ENCODE measurements around the gene KLF13.

DNA sequence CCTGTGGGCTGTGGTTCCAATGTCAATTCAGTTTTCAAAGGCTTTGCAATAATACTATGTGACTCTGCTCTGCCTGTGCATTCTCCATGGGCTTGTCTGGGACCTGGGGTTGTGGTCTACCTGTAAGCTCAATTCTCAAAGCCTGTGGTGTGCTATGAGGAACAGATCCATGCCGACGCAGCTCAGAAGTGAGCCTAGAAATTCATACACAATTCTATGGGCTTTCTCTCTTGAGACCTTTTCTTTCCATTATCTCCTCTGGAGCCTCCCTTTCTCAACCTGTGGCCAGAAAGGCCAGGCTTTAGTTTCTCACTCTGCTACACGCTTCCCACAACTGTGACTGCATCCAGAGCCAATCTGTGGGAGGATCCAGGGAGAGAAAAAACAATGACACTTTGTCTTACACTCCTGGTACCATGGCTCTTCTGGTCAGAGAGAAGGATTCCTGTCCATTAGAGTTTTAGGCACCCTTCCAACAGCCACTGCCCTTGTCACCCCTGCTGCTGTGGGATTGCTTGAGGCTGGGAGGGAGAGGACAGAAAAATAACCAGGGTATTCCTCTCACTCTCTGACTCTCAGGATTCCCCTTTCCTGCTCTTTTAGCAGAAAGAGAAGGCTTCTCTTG, 34.1 kb upstream of the KLF13 start:
- TF ChIP-seq, protein P1, sequence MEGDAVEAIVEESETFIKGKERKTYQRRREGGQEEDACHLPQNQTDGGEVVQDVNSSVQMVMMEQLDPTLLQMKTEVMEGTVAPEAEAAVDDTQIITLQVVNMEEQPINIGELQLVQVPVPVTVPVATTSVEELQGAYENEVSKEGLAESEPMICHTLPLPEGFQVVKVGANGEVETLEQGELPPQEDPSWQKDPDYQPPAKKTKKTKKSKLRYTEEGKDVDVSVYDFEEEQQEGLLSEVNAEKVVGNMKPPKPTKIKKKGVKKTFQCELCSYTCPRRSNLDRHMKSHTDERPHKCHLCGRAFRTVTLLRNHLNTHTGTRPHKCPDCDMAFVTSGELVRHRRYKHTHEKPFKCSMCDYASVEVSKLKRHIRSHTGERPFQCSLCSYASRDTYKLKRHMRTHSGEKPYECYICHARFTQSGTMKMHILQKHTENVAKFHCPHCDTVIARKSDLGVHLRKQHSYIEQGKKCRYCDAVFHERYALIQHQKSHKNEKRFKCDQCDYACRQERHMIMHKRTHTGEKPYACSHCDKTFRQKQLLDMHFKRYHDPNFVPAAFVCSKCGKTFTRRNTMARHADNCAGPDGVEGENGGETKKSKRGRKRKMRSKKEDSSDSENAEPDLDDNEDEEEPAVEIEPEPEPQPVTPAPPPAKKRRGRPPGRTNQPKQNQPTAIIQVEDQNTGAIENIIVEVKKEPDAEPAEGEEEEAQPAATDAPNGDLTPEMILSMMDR (IDR thresholded peaks at IDR 0.05), result no peak
- no peak for TF ChIP-seq POLR2A (IDR thresholded peaks at IDR 0.05)

Measured in body of pancreas (tissue), 4 donors.